Activated naive CD4-positive, alpha-beta T cell treated with anti-CD3 and anti-CD28 coated beads, Interleukin-2, amount 10 ng/mL, durations not matched to agents 7 days and 5 days (primary cell): ENCODE results near the gene PROC.
A peak's percentile ranks its signal among the peaks of the same experiment; 100 is the strongest.
"Not testable (repeated sequence)": the region's sequence is repeated elsewhere in the genome, so short reads cannot be mapped to it uniquely, and the experiment has no call there.

Experiments
- CTCF ChIA-PET: fragments of 350-600 bp; sonication (Branson Sonifier 250); formaldehyde crosslinking; loops from one replicate; lab custom pipeline; 2021; ENCODE audit warnings: antibody characterized with exemption; lab: Charles Lee
- DNase-seq: peaks from one replicate; pipeline ENCODE4 v3.0.0-alpha.2; 2020
- H3K27ac Mint-ChIP-seq: one replicate; pipeline ENCODE4 v1.8.0; 2021; ENCODE audit warnings: mild to moderate bottlenecking, moderate library complexity, mixed read lengths
- H3K27me3 Mint-ChIP-seq: one replicate; pipeline ENCODE4 v1.8.0; 2021; ENCODE audit warnings: mild to moderate bottlenecking, mixed read lengths
- H3K36me3 Mint-ChIP-seq: one replicate; pipeline ENCODE4 v1.8.0; 2021; ENCODE audit warnings: mixed read lengths
- H3K4me1 Mint-ChIP-seq: one replicate; pipeline ENCODE4 v1.8.0; 2021; ENCODE audit warnings: mixed read lengths
- H3K4me3 Mint-ChIP-seq: one replicate; pipeline ENCODE4 v1.8.0; 2021; ENCODE audit warnings: mild to moderate bottlenecking, moderate library complexity, mixed read lengths
- H3K9me3 Mint-ChIP-seq: one replicate; pipeline ENCODE4 v1.8.0; 2021; ENCODE audit warnings: mixed read lengths

The PROC gene

GRCh38 chr2:127403460-127403859 lies 14.8 kb upstream of the PROC start:
- Mint-ChIP-seq H3K9me3 (no peaks in the 10 kb centered on the region), H3K36me3 (no peaks in the 10 kb centered on the region), H3K27ac (no peak overlapping the region), H3K4me3 (no peak overlapping the region), H3K27me3 (peaks cover 43% of the 10 kb centered on the region), H3K4me1 (peaks cover 6% of the 10 kb centered on the region)
- no peak for DNase-seq
- CTCF ChIA-PET, result no interaction called here

GRCh38 chr2:127404466-127405254 lies 13.6 kb upstream of the PROC start:
- H3K27ac Mint-ChIP-seq, result no peak overlapping the region
- H3K27me3 Mint-ChIP-seq, result peaks cover 43% of the 10 kb centered on the region
- H3K4me1 Mint-ChIP-seq, result peaks cover 9% of the 10 kb centered on the region
- CTCF ChIA-PET, result no interaction called here
- H3K9me3 Mint-ChIP-seq, result no peaks in the 10 kb centered on the region
- DNase-seq, result no peak
- H3K4me3 Mint-ChIP-seq, result no peak overlapping the region
- H3K36me3 Mint-ChIP-seq, result no peaks in the 10 kb centered on the region

- H3K27ac Mint-ChIP-seq, result no peak overlapping the region
- CTCF ChIA-PET, result no interaction called here
- H3K4me1 Mint-ChIP-seq, result peaks cover 13% of the 10 kb centered on the region
- no peak for DNase-seq
- H3K27me3 Mint-ChIP-seq, result peaks cover 43% of the 10 kb centered on the region
- H3K9me3 Mint-ChIP-seq, result no peaks in the 10 kb centered on the region
- no peaks in the 10 kb centered on the region for H3K36me3 Mint-ChIP-seq
- no peak overlapping the region for H3K4me3 Mint-ChIP-seq
These were observed 13.0 kb upstream of the PROC start for GRCh38 chr2:127405255-127405610.

DNA sequence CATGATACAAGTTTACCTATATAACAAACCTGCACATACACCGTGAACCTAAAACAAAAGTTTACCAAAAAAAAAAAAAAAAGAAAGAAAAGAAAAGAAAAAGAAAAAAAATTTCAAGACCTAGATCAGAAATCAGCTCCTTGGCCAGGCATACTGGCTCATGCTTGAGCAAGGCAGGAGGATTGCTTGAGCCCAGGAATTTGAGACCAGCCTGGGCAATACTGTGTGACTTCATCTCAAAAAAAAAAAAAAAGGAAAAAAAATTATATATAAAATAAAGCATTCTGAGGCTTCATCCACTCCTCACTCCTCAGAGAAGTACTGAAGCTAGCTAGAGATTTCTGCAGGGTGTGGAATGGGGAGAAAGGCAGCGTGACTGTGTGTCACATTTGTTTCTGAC lies 11.8 kb upstream of the PROC start:
- no peak for DNase-seq
- Mint-ChIP-seq H3K9me3 (no peaks in the 10 kb centered on the region), H3K36me3 (peaks cover 1% of the 10 kb centered on the region), H3K27ac (peak overlapping the region; percentile 55), H3K4me1 (peaks cover 23% of the 10 kb centered on the region), H3K4me3 (no peak overlapping the region), H3K27me3 (peaks cover 38% of the 10 kb centered on the region)
- CTCF ChIA-PET, result no interaction called here

- CTCF ChIA-PET, result no interaction called here
- DNase-seq, result no peak
- peak overlapping the region; percentile 54 for H3K4me3 Mint-ChIP-seq
- H3K36me3 Mint-ChIP-seq, result peaks cover 1% of the 10 kb centered on the region
- H3K4me1 Mint-ChIP-seq, result peaks cover 30% of the 10 kb centered on the region
- H3K27ac Mint-ChIP-seq, result no peak overlapping the region
- H3K27me3 Mint-ChIP-seq, result peaks cover 33% of the 10 kb centered on the region
- no peaks in the 10 kb centered on the region for H3K9me3 Mint-ChIP-seq
These were observed 11.1 kb upstream of the PROC start for GRCh38 chr2:127407091-127407490.

GRCh38 chr2:127407661-127408003 lies 10.6 kb upstream of the PROC start:
- peak overlapping the region; percentile 54 for H3K4me3 Mint-ChIP-seq
- no peaks in the 10 kb centered on the region for H3K9me3 Mint-ChIP-seq
- H3K27ac Mint-ChIP-seq, result no peak overlapping the region
- H3K4me1 Mint-ChIP-seq, result peaks cover 30% of the 10 kb centered on the region
- CTCF ChIA-PET, result no interaction called here
- DNase-seq, result no peak
- peaks cover 1% of the 10 kb centered on the region for H3K36me3 Mint-ChIP-seq
- peaks cover 31% of the 10 kb centered on the region for H3K27me3 Mint-ChIP-seq

DNA sequence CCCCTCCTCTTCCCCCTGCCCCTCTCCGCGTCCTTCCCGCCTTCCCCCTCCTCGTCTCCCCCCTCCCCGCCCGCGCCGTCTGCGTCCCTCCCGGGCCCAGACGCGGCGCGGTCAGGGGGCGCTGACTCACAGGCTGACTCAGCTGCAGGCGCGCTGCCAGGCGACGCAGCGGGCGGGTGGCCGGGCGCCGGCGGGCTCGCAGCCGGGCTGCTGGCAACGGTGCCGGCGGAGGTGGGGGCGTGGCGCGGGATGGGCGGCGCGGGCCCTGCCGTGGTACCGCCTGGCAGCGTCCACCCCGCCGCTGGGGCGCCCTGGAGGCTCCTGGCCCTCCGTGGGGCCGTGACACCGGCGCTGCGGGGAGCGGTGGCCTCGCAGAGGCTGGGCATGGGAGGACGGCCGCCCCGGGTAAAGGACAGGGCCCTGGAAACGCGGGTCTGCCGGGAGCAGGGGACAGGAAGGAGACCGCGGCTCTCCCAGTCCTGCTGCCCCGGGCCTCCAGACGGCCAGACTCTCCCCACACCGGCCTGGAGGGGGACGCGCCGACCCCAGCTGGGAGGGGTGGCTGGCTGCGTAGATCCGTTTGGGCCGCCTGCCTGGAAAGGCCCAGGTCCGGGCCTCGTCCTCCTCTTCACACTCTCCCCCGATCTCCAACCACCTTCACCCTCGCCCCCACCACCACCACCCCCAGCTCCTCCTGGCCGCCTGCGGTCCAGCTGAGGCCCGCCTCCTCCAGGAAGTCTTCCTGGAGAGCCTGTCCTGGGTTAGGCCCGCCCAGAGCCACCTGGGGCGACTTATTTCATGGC lies 10.0 kb upstream of the PROC start:
- Mint-ChIP-seq H3K4me3 (peak overlapping the region; percentile 59), H3K27me3 (peaks cover 27% of the 10 kb centered on the region), H3K36me3 (peaks cover 1% of the 10 kb centered on the region), H3K27ac (peak overlapping the region; percentile 38), H3K4me1 (peaks cover 30% of the 10 kb centered on the region), H3K9me3 (peaks cover 2% of the 10 kb centered on the region)
- CTCF ChIA-PET, result interaction anchor here (1.2 kb wide), 1 partner anchor 9 kb away, joined by 3 read pairs; no protein-coding TSS in a partner anchor
- DNase-seq, result peak; percentile 83

DNA sequence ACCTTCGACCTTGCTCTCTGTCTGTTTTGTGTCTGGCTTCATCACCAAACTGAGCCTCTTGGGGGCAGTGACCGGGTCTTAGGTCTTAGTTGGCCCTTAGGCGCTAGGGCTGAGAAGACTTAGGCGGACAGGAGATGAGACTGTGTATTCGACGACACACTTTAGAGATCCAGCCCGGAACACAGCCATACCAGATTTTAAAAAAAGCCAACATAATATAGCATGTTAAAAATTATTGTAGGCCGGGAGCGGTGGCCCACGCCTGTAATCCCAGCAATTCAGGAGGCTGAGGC lies 9.5 kb upstream of the PROC start:
- Mint-ChIP-seq H3K36me3 (peaks cover 1% of the 10 kb centered on the region), H3K4me1 (peaks cover 30% of the 10 kb centered on the region), H3K27me3 (peaks cover 27% of the 10 kb centered on the region), H3K27ac (peak overlapping the region; percentile 38), H3K4me3 (peak overlapping the region; percentile 59), H3K9me3 (peaks cover 2% of the 10 kb centered on the region)
- DNase-seq, result no peak
- CTCF ChIA-PET, result interaction anchor here (1.2 kb wide), 1 partner anchor 10 kb away, joined by 3 read pairs; no protein-coding TSS in a partner anchor

DNA sequence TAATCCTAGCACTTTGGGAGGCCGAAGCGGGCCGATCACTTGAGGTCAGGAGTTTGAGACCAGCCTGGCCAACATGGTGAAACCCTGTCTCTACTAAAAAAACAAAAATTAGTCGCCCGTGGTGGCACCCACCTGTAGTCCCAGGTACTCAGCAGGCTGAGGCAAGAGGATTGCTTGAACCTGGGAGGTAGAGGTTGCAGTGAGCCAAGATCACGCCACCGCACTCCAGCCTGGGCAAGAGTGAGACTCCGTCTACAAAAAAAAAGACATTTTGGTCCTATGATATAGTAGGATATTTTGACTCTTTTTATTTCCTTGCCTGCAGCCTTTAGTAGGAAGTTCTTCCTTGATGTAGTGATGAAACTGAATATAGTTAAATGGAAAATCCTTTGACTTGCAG lies 8.5 kb upstream of the PROC start:
- H3K4me3 Mint-ChIP-seq, H3K36me3 Mint-ChIP-seq, H3K27ac Mint-ChIP-seq, DNase-seq, H3K9me3 Mint-ChIP-seq, CTCF ChIA-PET: not testable (repeated sequence)
- peaks cover 30% of the 10 kb centered on the region for H3K4me1 Mint-ChIP-seq
- H3K27me3 Mint-ChIP-seq, result peaks cover 29% of the 10 kb centered on the region

DNA sequence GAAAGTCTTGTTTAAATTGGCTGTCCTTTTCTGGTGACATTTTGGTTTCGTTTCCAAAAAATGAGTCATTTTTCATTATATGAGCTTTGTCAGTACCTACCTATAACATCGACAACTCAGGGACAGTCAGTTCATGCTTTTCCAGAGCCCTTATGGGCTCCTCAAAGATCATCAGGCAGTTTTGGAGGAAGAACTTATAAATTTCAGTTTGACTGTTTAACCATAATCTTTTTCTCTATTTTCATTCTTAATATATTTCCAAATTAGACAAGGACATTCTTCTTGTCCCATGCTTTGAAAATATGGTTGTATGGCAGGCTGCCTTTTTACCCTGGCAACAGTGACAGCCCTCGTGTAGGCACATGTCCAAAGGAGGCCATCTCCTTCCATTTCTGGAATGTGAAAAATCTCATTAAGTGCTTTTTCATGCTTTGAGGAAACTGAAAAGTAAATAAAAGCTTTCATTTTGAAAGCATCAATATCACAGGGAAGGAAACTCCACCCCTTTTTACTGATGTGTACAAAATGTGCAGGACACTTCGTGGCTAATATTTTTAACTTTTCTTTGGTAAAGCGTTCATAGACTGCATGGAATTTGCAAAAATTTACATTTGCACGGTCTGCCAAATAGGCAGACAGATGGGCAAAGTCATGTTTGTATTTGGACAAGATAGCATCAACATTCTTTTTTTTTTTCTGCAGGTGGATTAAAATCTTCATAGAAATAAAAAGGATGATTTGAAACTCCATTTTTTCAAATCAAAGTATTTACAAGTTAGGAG lies 7.2 kb upstream of the PROC start:
- Mint-ChIP-seq H3K36me3 (peaks cover 1% of the 10 kb centered on the region), H3K9me3 (peaks cover 2% of the 10 kb centered on the region), H3K27ac (peak overlapping the region; percentile 93), H3K27me3 (peaks cover 29% of the 10 kb centered on the region), H3K4me1 (peaks cover 35% of the 10 kb centered on the region), H3K4me3 (peak overlapping the region; percentile 58)
- no peak for DNase-seq
- CTCF ChIA-PET, result interaction anchor here (1.0 kb wide), 2 partner anchors 16 to 23 kb away, joined by 3 to 4 read pairs; no protein-coding TSS in a partner anchor

DNA sequence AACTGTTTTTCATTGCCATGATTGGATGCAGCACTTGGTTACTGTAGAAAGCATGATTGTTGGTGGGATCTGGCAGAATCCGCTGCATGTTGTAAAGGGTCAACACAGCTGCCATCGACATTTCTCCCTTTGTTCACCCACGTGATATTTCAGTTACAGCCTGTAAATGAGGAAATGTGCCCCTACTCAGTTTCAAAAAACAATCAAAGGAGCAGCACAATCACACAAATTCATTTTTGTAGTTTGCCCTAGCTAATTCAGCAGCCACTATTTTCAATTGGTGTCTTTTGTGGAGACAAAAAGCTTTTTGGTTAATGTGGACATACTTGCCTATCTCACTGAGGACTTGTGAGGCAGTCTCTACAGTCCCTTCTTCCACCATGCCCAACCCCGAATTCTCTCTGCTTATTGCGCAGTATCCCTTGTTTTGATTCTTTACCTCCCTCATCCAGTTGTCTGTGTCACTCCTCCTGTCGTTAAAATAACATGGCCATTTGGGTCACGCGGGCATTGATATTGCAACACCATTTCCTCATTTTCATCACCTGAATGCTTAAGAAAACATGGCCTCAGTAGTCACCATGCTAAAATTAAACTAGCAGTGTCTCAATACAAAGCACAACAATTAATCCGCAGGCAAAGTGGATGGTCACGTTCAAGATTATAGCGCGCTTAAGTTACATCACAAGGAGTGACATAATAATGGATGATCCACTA lies 6.4 kb upstream of the PROC start:
- no peak for DNase-seq
- Mint-ChIP-seq H3K4me3 (no peak overlapping the region), H3K27ac (no peak overlapping the region), H3K27me3 (peaks cover 32% of the 10 kb centered on the region), H3K36me3 (peaks cover 1% of the 10 kb centered on the region), H3K4me1 (peaks cover 42% of the 10 kb centered on the region), H3K9me3 (peaks cover 2% of the 10 kb centered on the region)
- CTCF ChIA-PET, result no interaction called here

- Mint-ChIP-seq H3K4me1 (peaks cover 45% of the 10 kb centered on the region), H3K27me3 (peaks cover 44% of the 10 kb centered on the region), H3K4me3 (no peak overlapping the region), H3K27ac (no peak overlapping the region), H3K9me3 (peaks cover 2% of the 10 kb centered on the region), H3K36me3 (peaks cover 1% of the 10 kb centered on the region)
- CTCF ChIA-PET, result interaction anchor here (0.7 kb wide), 2 partner anchors 24 to 67 kb away, joined by 3 to 4 read pairs; no protein-coding TSS in a partner anchor
- DNase-seq, result no peak
These were observed 5.0 kb upstream of the PROC start for GRCh38 chr2:127413200-127413599.

DNA sequence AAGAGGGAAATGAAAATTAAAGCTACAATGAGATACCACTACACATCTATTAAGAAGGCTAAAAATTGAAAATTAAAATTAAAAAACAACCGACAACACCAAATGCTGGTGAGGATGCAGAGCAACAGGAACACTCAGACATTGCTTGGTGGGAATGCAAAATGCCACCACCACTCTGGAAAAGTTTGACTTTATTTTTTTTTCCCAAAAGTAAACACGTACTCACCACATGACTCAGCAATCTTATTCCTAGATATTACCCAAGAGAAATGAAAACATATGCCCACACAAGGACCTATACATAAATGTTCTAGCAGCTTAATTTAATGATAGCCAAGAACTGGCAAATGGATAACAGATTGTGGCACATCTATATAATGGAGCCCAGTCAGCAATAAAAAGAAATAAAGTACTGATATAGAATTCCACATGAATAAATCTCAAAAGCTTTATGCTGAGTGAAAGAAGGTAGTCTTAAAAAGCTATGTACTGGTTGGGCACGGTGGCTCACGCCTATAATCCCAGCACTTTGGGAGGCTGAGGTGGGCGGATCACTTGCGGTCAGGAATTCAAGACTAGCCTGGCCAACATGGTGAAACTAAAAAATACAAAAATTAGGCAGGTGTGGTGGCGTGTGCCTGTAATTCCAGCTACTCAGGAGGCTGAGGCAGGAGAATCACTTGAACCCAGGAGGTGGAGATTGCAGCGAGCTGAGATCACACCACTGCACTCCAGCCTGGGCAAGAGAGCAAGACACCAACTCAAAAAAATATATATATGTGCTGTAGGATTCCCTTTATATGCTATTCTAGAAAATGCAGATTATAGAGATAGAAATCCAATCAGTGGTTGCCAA lies 4.2 kb upstream of the PROC start:
- CTCF ChIA-PET, result interaction anchor here (0.7 to 2.8 kb wide), 6 partner anchors 25 to 217 kb away, joined by 3 to 16 read pairs (median 4); partner anchors contain the start of gene MAP3K2
- Mint-ChIP-seq H3K27ac (no peak overlapping the region), H3K27me3 (peaks cover 48% of the 10 kb centered on the region), H3K36me3 (peaks cover 1% of the 10 kb centered on the region), H3K9me3 (peaks cover 2% of the 10 kb centered on the region), H3K4me3 (no peak overlapping the region), H3K4me1 (peaks cover 42% of the 10 kb centered on the region)
- DNase-seq, result no peak
